Suppressor macrophage treated with lipopolysaccharide for 4 hours (primary cell): ENCODE data around the gene PA2G4.
A peak's percentile ranks its signal among the peaks of the same experiment; 100 is the strongest.
"Not testable (repeated sequence)": the region's sequence is repeated elsewhere in the genome, so short reads cannot be mapped to it uniquely, and the experiment has no call there.

Experiments
- DNase-seq: peaks from one replicate; pipeline ENCODE4 v3.0.0-alpha.2; 2020

PA2G4 gene

GRCh38 chr12:56102683-56103065 lies 1.7 kb upstream of the PA2G4 start:
- DNase-seq = no peak

DNA sequence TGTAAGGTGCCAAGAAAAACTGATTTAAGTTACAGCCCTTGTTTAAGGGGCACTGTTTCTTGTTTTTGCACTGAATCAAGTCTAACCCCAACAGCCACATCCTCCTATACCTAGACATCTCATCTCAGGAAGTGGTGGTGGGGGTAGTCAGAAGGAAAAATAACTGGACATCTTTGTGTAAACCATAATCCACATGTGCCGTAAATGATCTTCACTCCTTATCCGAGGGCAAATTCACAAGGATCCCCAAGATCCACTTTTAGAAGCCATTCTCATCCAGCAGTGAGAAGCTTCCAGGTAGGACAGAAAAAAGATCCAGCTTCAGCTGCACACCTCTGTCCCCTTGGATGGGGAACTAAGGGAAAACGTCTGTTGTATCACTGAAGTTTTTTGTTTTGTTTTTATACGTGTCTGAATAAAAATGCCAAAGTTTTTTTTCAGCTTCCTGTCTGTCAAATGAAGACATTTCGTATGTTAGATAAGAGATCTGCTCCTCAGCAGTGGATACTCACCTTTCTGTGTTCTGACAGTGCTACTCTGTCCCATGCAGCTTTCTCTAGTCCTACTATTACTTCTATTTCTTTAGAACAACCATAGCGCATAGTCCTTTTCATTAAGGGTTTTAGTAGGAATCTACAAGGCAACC lies 1.2 kb upstream of the PA2G4 start:
- DNase-seq = no peak

DNA sequence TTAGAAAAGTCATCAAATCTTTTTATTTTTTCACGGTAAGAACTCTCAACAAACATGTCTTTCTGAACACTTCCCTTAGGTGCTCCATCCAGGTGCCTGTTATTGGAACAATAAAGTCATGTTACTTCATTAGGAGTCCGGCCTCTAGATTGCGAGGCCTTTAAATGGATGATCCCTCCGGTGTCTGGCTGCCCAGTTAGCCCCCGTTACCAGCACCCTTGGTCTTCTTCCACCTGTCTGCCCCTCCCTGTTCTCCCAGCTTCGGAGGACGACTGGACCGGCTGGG lies 593 bp upstream of the PA2G4 start:
- DNase-seq = no peak

DNA sequence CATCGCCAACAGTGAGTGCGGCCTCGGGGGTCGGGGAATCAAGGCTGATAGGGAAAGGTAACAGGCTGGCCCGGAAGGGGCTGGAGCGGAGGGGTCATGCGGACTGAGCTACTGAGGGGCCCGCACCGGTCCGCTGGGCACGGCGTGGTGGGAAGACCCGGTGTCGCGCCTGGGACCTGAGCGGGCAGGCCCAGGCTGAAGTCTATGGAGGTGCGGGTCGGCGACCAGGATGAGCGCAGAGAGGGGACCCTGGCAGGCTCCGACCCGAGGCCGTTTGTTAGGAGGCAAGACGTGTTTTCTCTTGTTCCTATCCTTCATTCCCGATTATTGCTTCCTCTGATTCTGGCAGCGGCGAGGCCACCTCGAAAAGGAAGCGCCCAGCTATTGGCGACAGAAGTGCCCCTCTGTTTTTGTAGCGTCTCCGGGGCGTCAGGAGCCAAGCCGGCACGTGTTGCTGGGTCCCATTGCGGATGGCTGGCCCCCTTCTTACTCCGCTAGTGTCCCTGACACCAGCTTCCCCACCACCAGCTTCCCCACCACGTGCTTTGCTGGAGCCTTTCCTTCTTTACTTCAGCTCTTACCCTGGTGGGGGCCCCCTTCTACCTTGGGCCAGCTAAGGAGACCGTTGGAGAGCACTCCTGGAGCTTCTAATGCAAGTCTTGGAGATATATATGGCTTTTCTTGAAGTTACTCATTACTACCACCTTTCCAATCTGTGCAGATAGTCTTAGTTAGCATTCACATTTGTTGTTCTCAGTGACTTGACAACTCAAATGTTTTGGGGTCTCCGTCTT lies 653 bp downstream of the PA2G4 start:
- no peak for DNase-seq

DNA sequence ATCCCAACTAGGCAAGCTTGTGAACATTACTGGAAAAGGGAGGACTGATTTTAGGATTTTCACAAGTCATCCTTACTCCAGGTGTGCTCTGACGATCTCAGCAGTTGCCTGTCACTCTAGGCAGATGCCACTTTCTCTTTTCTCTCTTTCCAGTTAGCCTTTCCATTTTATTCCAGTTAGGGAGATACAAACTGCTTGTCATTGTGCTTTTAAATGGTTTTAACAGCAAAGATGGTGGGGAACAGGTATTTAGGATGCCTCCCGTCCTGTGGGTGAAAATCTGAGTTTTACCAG lies 1.2 kb downstream of the PA2G4 start:
- DNase-seq = no peak

DNA sequence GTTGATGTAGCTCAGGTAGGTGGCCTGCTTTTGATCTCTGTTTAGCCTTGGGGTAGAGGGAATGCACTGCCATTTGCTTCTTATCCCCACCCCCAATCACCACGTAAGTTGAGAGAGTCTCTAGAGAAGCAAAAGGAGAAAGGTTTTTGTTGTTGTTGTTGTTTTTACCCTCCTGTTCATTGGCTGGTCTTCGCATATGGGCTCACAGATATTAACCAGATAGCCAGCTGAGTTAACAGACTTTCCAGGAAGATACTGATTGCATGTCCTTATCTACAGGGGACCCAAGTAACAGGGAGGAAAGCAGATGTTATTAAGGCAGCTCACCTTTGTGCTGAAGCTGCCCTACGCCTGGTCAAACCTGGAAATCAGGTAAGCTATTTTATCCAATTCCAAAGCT lies 2.9 kb downstream of the PA2G4 start:
- DNase-seq = no peak

GRCh38 chr12:56110571-56110970 lies 6.2 kb downstream of the PA2G4 start:
- DNase-seq = no peak

GRCh38 chr12:56114084-56114483 lies 9.7 kb downstream of the PA2G4 start:
- no peak for DNase-seq

- DNase-seq = no peak
Observed at GRCh38 chr12:56115329-56115728, 11.0 kb downstream of the PA2G4 start.

GRCh38 chr12:56116267-56117081 lies 12.1 kb downstream of the PA2G4 start, which contains the start of gene RPL41:
Gene RPL41 (plus strand): TSS chr12:56116633.
- DNase-seq = peak; percentile 98

- not testable (repeated sequence) for DNase-seq
Observed at GRCh38 chr12:56117082-56117706, 12.8 kb downstream of the PA2G4 start.

GRCh38 chr12:56117778-56118687 lies 13.7 kb downstream of the PA2G4 start, which contains the start of gene ZC3H10:
Gene ZC3H10 (plus strand): TSS chr12:56118266. CDS start chr12:56120563, 2,297 bp downstream.
- peak; percentile 98 for DNase-seq

- peak; percentile 55 for DNase-seq
Observed at GRCh38 chr12:56118688-56119357, 14.5 kb downstream of the PA2G4 start.

- peak; percentile 87 for DNase-seq
Observed at GRCh38 chr12:56119361-56119796, 15.0 kb downstream of the PA2G4 start.

DNA sequence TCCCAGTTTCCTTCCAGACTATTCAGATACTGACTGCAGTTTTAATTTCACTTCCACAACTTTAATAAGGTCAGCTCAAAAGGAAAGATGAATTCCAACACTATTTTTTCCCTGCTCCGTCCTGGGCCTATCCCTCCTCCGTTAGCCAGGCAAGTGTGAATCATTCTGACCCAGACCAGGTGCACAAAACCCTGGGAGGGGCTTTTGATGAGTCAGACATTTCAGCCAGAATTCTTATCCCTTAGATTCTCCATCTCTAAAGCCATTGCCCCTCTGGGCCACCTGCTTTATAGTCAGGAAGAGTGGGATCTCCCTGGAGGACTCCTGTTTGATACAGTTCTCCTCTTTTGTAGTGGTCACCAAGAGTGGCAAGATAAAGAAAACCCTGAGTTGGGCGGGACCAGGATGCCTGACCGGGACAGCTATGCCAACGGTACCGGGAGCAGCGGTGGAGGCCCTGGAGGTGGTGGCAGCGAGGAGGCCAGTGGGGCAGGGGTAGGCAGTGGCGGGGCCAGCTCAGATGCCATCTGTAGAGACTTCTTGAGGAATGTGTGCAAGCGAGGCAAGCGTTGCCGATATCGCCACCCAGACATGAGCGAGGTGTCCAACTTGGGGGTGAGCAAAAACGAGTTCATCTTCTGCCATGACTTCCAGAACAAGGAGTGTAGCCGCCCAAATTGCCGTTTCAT lies 15.9 kb downstream of the PA2G4 start:
- DNase-seq = no peak

DNA sequence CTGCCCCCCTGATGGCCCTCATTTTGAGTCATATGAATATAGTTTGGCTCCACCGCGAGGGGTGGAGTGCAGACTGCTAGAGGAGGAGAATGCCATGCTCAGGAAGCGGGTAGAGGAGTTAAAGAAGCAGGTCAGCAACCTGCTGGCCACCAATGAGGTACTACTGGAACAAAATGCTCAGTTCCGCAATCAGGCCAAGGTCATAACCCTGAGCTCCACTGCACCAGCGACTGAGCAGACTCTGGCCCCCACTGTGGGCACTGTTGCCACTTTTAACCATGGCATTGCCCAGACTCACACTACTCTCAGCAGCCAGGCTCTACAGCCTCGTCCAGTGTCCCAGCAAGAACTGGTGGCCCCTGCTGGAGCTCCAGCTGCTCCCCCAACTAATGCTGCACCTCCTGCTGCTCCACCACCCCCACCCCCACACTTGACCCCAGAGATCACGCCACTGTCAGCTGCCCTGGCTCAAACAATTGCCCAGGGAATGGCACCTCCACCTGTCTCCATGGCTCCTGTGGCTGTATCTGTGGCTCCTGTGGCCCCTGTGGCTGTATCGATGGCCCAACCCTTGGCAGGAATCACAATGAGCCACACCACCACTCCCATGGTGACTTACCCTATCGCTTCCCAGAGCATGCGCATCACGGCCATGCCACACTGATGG lies 17.0 kb downstream of the PA2G4 start:
- no peak for DNase-seq

GRCh38 chr12:56122637-56123036 lies 18.3 kb downstream of the PA2G4 start:
- DNase-seq = no peak

GRCh38 chr12:56124133-56124532 lies 19.8 kb downstream of the PA2G4 start:
- DNase-seq = no peak

- no peak for DNase-seq
Observed at GRCh38 chr12:56126732-56127239, 22.4 kb downstream of the PA2G4 start.

DNA sequence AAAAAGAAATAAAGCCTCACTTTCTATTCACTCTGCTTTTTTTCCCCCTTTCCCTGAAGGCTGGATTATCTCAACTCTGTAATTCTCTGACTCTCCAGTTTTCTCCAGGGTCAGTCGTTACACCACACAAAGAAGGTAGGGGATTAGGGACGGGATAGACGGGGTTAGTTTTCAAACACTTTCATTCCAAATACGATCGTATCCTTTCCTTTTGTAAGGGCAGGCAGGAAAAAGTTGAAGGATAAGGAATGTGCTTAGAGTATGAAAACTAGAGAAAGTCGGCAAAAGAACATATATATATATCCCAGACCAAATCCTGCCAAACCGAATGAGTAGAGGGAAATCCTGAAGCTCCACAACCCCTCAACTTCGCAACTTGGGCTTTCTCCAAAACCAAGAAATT lies 23.1 kb downstream of the PA2G4 start:
- no peak for DNase-seq
